NCI-H1048 (cell line): ENCODE results near the gene ACSL3.
"Not testable (repeated sequence)": the region's sequence is repeated elsewhere in the genome, so short reads cannot be mapped to it uniquely, and the experiment has no call there.

Experiments
- DNase-seq: peaks from one replicate; lab custom pipeline; 2025; lab: John Stamatoyannopoulos, UW

ACSL3 gene

GRCh38 chr2:222851956-222852617, 8.7 kb upstream of the ACSL3 start:
- DNase-seq = no peak

- no peak for DNase-seq
Measured at GRCh38 chr2:222854773-222855700, 5.8 kb upstream of the ACSL3 start.

GRCh38 chr2:222859786-222860612, 837 bp upstream of the ACSL3 start:
- DNase-seq = no peak

GRCh38 chr2:222861411-222862105, 722 bp downstream of the ACSL3 start:
- DNase-seq = no peak

GRCh38 chr2:222862106-222862908, 1.5 kb downstream of the ACSL3 start:
- DNase-seq = no peak

- no peak for DNase-seq
Measured at GRCh38 chr2:222862909-222863544, 2.2 kb downstream of the ACSL3 start.

GRCh38 chr2:222864296-222864695, 3.5 kb downstream of the ACSL3 start:
- DNase-seq = no peak

GRCh38 chr2:222865301-222865700, 4.5 kb downstream of the ACSL3 start:
- no peak for DNase-seq

- no peak for DNase-seq
Measured at GRCh38 chr2:222866358-222866960, 5.6 kb downstream of the ACSL3 start.

GRCh38 chr2:222868560-222869251, 7.9 kb downstream of the ACSL3 start:
- not testable (repeated sequence) for DNase-seq

- no peak for DNase-seq
Measured at GRCh38 chr2:222869252-222869560, 8.4 kb downstream of the ACSL3 start.

- DNase-seq = no peak
Measured at GRCh38 chr2:222871291-222871690, 10.5 kb downstream of the ACSL3 start.

GRCh38 chr2:222872551-222872950, 11.7 kb downstream of the ACSL3 start:
- no peak for DNase-seq

GRCh38 chr2:222875482-222875881, 14.6 kb downstream of the ACSL3 start:
- DNase-seq = no peak

GRCh38 chr2:222876947-222877346, 16.1 kb downstream of the ACSL3 start:
- no peak for DNase-seq

- DNase-seq = no peak
Measured at GRCh38 chr2:222877556-222878300, 16.9 kb downstream of the ACSL3 start.

GRCh38 chr2:222878301-222878876, 17.6 kb downstream of the ACSL3 start:
- DNase-seq = no peak

GRCh38 chr2:222878877-222879603, 18.2 kb downstream of the ACSL3 start:
- no peak for DNase-seq
